Measurements from ENCODE around the gene HEATR5A.

GRCh38 chr14:31420319-31421111, at the start of gene HEATR5A:
- TF ChIP-seq CTCF (IDR thresholded peaks at IDR 0.05; ENCODE audit: borderline replicate concordance, extremely low read depth, low read length, poor library complexity, severe bottlenecking): peak; percentile 38
- TF ChIP-seq EZH2 (IDR thresholded peaks at IDR 0.05; ENCODE audit: borderline replicate concordance, low read depth, low read length, severe bottlenecking): no peak
